GM18517 (cell line): Measurements from ENCODE around the gene CTDSPL.
"Not testable (repeated sequence)": the region's sequence is repeated elsewhere in the genome, so short reads cannot be mapped to it uniquely, and the experiment has no call there.

Experiments used
- ATAC-seq: cut with Tn5 transposase; IDR thresholded peaks from one replicate; pipeline ENCODE4 v1.9.1; 2021; ENCODE audit warnings: mild to moderate bottlenecking, moderate library complexity; ENCODE audit not compliant: unreplicated experiment

Gene CTDSPL

GRCh38 chr3:38031022-38031994, 169.6 kb downstream of the CTDSPL start:
- ATAC-seq = no peak

- ATAC-seq = no peak
Observed at GRCh38 chr3:38032328-38032865, 170.7 kb downstream of the CTDSPL start.

GRCh38 chr3:38033586-38033985, 171.9 kb downstream of the CTDSPL start:
- not testable (repeated sequence) for ATAC-seq
